Measurements from ENCODE around the gene SCCPDH. TPM values are rescaled to one million over a fixed set of nuclear protein-coding genes. Genes with fewer than 3 reads are reported as not detected.

SCCPDH gene
- total RNA-seq, 4 donors from 2014 or later = 46.2 to 80.7 (median 53.5) TPM

DNA sequence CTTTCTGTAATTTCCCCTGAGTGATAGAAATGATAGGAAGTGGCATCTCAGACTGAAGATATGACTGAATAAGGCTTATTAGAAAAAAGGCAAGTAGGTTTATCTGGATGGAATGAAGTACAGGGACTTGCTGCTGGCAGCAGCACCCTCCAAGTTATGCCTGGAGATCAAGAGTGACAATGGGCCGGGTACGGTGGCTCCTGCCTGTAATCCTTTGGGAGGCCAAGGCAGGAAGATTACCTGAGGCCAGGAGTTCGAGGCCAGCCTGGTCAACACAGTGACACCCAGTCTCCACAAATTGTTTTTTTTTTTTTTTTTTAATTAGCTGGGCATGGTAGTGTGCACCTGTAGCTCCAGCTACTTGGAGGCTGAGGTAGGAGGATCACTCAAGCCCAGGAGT, 87.8 kb downstream of the SCCPDH start:
- TF ChIP-seq, protein P1, sequence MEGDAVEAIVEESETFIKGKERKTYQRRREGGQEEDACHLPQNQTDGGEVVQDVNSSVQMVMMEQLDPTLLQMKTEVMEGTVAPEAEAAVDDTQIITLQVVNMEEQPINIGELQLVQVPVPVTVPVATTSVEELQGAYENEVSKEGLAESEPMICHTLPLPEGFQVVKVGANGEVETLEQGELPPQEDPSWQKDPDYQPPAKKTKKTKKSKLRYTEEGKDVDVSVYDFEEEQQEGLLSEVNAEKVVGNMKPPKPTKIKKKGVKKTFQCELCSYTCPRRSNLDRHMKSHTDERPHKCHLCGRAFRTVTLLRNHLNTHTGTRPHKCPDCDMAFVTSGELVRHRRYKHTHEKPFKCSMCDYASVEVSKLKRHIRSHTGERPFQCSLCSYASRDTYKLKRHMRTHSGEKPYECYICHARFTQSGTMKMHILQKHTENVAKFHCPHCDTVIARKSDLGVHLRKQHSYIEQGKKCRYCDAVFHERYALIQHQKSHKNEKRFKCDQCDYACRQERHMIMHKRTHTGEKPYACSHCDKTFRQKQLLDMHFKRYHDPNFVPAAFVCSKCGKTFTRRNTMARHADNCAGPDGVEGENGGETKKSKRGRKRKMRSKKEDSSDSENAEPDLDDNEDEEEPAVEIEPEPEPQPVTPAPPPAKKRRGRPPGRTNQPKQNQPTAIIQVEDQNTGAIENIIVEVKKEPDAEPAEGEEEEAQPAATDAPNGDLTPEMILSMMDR (IDR thresholded peaks at IDR 0.05; ENCODE audit: low read depth) = no peak

DNA sequence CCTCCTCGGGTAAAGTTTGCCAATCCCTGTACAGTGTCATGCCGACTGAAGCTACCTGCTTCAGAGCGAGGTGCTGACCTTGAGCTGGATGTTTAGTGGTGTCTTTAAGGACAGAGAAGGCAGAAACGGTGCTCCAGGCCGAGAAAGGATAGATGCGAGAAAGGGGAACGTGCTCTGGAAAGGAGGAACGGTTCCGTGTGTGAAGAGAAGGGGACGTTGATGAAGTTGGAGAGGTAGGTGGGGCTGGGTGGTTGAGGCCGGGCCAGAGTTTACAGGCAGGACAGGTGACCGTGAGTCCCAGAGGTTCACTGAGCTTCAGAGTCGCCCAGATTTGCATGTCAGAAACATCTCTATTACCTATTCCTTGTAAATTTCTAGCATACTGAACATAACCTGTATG, 90.7 kb downstream of the SCCPDH start:
- TF ChIP-seq, protein P1 (IDR thresholded peaks at IDR 0.05; ENCODE audit: low read depth) = no peak

DNA sequence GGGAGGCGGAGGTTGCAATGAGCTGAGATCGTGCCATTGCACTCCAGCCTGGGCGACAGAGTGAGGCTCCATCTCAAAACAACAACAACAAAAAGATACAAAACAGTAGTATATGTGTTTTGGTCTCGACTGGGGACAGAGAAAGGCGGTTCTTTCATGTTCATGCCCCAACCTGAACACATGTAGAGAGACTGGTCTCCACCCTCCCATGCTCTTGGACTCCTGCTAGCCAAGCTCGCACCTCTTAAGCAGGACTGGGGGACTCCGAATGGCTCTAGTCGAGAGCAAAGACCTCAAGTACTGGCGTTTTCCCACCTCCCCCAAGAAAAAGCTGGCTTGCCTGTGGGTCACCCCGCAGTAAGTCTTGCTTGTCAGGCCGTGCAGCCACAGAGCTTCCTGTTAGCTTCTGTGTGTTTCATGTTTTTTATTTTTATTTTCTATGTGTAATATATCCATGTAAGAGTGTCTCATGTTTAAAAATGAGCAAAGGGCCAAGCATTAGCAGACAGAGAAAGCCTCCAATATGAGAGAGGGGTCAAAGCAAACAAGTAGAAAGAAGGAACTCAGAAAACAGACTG, 91.6 kb downstream of the SCCPDH start:
- TF ChIP-seq, protein P1 (IDR thresholded peaks at IDR 0.05; ENCODE audit: low read depth) = no peak

Small RNAs within 50 kb of the gene (small RNA-seq; reads per million reads assigned to genes)
- not detected for gene AC113174.1

Other genes starting within 250 kb of the SCCPDH start
- gene SMYD3, start 217.1 kb upstream of the SCCPDH start, total RNA-seq = 10 to 100 TPM; 15.6 to 21.1 (median 18.4) TPM
- gene TFB2M, start 158.1 kb upstream of the SCCPDH start, total RNA-seq = 10 to 100 TPM in 2 of 4 donors, 1 to 10 TPM in 2; 5.8 to 12.1 (median 8.6) TPM
- gene CNST, start 158.0 kb upstream of the SCCPDH start, total RNA-seq = 10 to 100 TPM; 26.9 to 45.7 (median 30.9) TPM
- 10 to 100 TPM; 53.9 to 97.5 (median 64.6) TPM for gene AHCTF1, start 207.5 kb downstream of the SCCPDH start, total RNA-seq

Data from subcutaneous adipose tissue (tissue), 4 donors.